DND-41 (cell line): ENCODE results near the gene PPP1R10.

Experiments
- ATAC-seq: fragments of 200-7000 bp; cut with Tn5 transposase; 3 replicates; pipeline ENCODE4 v1.9.1; 2021; ENCODE audit warnings: low read depth; ENCODE audit not compliant: insufficient read depth
- DNase-seq: peaks from one replicate; pipeline ENCODE4 v3.0.0-alpha.2; 2020
- H2AFZ ChIP-seq: 2 replicates; pipeline ENCODE4 v1.6.0; 2012; ENCODE audit warnings: low read depth, low read length
- H3K27ac ChIP-seq: 2 replicates; pipeline ENCODE4 v1.5.1; 2012; ENCODE audit warnings: low read length, inconsistent platforms
- H3K27me3 ChIP-seq: fragments of 200-600 bp; sonication (generic); 2 replicates; pipeline ENCODE4 v1.6.0; 2012; ENCODE audit warnings: low read length, mild to moderate bottlenecking, inconsistent platforms; ENCODE audit not compliant: insufficient read depth, poor library complexity
- H3K36me3 ChIP-seq: 2 replicates; pipeline ENCODE4 v1.5.1; 2012; ENCODE audit warnings: low read length, inconsistent platforms; ENCODE audit not compliant: insufficient read depth
- H3K4me1 ChIP-seq: 2 replicates; pipeline ENCODE4 v1.5.1; 2012; ENCODE audit warnings: mild to moderate bottlenecking, low read length; ENCODE audit not compliant: insufficient read depth
- H3K4me2 ChIP-seq: 2 replicates; pipeline ENCODE4 v1.6.0; 2012; ENCODE audit warnings: mild to moderate bottlenecking, moderate library complexity, low read length, inconsistent platforms; ENCODE audit not compliant: insufficient read depth
- H3K4me3 ChIP-seq, 2 experiments: fragments of 200-600 bp in 1 of 2; shearing (Covaris generic) in 1 of 2; 2 replicates each; pipeline ENCODE4 v1.5.1; 2012 to 2016; ENCODE audit warnings: inconsistent platforms in 2 of 2, low read length in 2 of 2, mild to moderate bottlenecking in 2 of 2, low read depth in 1 of 2, moderate library complexity in 1 of 2
- H3K79me2 ChIP-seq: 2 replicates; pipeline ENCODE4 v1.6.0; 2012; ENCODE audit warnings: low read length, inconsistent platforms; ENCODE audit not compliant: insufficient read depth
- H3K9ac ChIP-seq: 2 replicates; pipeline ENCODE4 v1.6.0; 2012; ENCODE audit warnings: low read depth, mild to moderate bottlenecking, inconsistent platforms, low read length, moderate library complexity
- H3K9me3 ChIP-seq: 2 replicates; pipeline ENCODE4 v1.5.1; 2012; ENCODE audit warnings: low read length, moderate library complexity, mild to moderate bottlenecking, inconsistent platforms; ENCODE audit not compliant: insufficient read depth, severe bottlenecking
- H4K20me1 ChIP-seq: 2 replicates; pipeline ENCODE4 v1.6.0; 2012; ENCODE audit warnings: low read length; ENCODE audit not compliant: insufficient read depth
- EZH2 ChIP-seq: IDR thresholded peaks from 3 replicates; pipeline ENCODE4 v1.6.1; 2012; ENCODE audit warnings: borderline replicate concordance, low read depth, mild to moderate bottlenecking, moderate library complexity, low read length, inconsistent platforms; ENCODE audit not compliant: severe bottlenecking
- TF ChIP-seq, protein P1 (sequence below): IDR thresholded peaks from 2 replicates; pipeline ENCODE4 v1.5.1; 2012; ENCODE audit warnings: borderline replicate concordance, low read length, moderate library complexity, mild to moderate bottlenecking; ENCODE audit not compliant: poor library complexity, severe bottlenecking; ENCODE audit errors: extremely low read depth

The PPP1R10 gene

DNA sequence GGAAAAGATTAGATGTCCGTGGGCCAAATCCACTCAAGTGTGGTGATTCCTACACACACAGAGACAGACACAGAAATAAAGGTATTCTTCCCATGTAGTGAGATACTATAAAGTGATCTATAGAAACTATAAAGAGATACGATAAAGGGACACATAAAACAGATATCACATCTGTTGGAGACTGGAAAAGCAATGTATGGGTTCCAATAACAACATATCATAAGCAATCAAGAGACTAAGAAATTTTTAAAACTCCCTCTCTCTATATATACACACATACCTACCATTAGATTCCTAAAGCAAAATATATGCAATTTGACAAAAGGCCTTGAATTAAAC lies 5.2 kb downstream of the PPP1R10 start:
- TF ChIP-seq, protein P1, sequence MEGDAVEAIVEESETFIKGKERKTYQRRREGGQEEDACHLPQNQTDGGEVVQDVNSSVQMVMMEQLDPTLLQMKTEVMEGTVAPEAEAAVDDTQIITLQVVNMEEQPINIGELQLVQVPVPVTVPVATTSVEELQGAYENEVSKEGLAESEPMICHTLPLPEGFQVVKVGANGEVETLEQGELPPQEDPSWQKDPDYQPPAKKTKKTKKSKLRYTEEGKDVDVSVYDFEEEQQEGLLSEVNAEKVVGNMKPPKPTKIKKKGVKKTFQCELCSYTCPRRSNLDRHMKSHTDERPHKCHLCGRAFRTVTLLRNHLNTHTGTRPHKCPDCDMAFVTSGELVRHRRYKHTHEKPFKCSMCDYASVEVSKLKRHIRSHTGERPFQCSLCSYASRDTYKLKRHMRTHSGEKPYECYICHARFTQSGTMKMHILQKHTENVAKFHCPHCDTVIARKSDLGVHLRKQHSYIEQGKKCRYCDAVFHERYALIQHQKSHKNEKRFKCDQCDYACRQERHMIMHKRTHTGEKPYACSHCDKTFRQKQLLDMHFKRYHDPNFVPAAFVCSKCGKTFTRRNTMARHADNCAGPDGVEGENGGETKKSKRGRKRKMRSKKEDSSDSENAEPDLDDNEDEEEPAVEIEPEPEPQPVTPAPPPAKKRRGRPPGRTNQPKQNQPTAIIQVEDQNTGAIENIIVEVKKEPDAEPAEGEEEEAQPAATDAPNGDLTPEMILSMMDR, result no peak
- no peak for TF ChIP-seq EZH2
- Histone ChIP-seq H3K27me3 (no peaks in the 10 kb centered on the region), H3K79me2 (peaks cover 75% of the 10 kb centered on the region), H3K4me3 (no peak overlapping the region), H3K4me1 (peaks cover 22% of the 10 kb centered on the region), H3K36me3 (peaks cover 77% of the 10 kb centered on the region), H3K27ac (no peak overlapping the region), H4K20me1 (peaks cover 28% of the 10 kb centered on the region), H3K9ac (no peak overlapping the region), H2AFZ (no peak overlapping the region), H3K4me2 (no peak overlapping the region), H3K9me3 (no peaks in the 10 kb centered on the region)
- no peak for ATAC-seq
- no peak for DNase-seq

DNA sequence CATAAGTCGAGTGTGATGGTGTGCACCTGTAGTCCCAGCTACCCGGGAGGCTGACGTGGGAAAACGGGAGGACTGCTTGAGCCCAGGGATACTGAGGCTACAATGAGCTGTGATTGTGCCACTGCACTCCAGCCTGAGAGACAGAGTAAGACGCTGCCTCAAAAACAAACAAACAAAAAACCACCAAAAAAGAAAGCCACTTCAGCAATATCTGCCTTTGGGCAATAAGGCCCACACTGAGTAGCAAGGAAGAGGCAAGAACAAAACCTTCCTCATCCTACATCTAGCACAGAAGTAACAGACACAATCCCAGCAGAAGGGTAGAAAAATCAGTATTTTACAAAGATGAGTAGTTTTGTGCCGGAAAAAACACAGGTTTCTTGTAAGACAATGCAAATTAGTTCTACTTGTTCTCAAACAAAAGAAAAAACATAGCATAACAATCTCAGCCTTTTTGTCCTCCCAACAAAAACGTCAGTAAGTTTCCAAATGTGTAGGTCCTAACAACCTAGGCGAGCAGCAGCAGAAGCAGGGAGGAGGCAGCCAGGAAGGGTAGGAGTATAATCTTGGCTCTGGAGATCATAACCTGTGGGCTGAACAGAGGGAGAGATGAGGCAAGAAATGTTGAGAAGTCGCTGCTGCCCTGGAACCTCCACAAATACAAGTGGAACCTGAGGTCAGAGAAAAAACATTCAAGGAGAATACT lies 5.7 kb downstream of the PPP1R10 start:
- peaks cover 73% of the 10 kb centered on the region for H3K79me2 ChIP-seq
- ATAC-seq, result no peak
- no peak for TF ChIP-seq EZH2
- TF ChIP-seq, protein P1, result no peak

DNA sequence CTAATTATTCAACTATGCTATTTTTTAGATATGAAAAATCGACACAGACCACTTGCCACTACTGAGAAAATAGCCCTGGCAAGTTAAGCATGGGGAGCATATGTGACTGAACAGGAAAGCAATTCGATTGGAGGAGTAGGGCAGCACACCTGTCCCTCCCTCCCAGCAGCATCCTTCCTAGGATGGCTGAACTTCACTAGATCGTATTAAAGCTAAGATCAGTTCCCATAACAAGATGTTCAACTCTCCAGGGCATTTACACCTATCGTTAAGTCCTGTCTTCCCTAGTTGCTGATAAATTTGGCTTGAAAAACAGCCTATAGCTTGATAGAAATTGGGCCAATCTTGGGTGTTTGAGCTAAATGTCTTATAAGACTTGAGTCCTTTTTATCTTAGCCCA lies 7.0 kb downstream of the PPP1R10 start:
- no peak overlapping the region for H3K4me2 ChIP-seq
- H3K4me1 ChIP-seq, result peaks cover 22% of the 10 kb centered on the region
- no peak overlapping the region for H3K4me3 ChIP-seq
- peaks cover 62% of the 10 kb centered on the region for H3K79me2 ChIP-seq
- no peaks in the 10 kb centered on the region for H3K27me3 ChIP-seq
- no peak overlapping the region for H3K9ac ChIP-seq
- peaks cover 28% of the 10 kb centered on the region; the same call in 1 of the 2 replicates for H4K20me1 ChIP-seq
- TF ChIP-seq, protein P1, result no peak
- no peak for TF ChIP-seq EZH2
- no peaks in the 10 kb centered on the region for H3K9me3 ChIP-seq
- DNase-seq, result no peak
- no peak overlapping the region for H2AFZ ChIP-seq
- ATAC-seq, result no peak
- no peak overlapping the region for H3K27ac ChIP-seq
- H3K36me3 ChIP-seq, result peaks cover 80% of the 10 kb centered on the region

More for the DNA sequence above, 5.7 kb downstream of the PPP1R10 start:
- Histone ChIP-seq H3K4me3 (no peak overlapping the region), H3K9me3 (no peaks in the 10 kb centered on the region), H3K36me3 (peaks cover 77% of the 10 kb centered on the region), H3K27me3 (no peaks in the 10 kb centered on the region), H3K4me1 (peaks cover 22% of the 10 kb centered on the region), H4K20me1 (peaks cover 28% of the 10 kb centered on the region), H3K27ac (no peak overlapping the region), H2AFZ (no peak overlapping the region), H3K9ac (no peak overlapping the region), H3K4me2 (no peak overlapping the region)
- no peak for DNase-seq
